Left lung (tissue), 10 donors: ENCODE results near the gene DNAJC1. TPM values are rescaled to one million over a fixed set of nuclear protein-coding genes. Genes with fewer than 3 reads are reported as not detected.

Experiments
- ATAC-seq: fragments of 200-7000 bp; cut with Tn5 transposase; one replicate; pipeline ENCODE4 v1.9.1; 2020; ENCODE audit warnings: moderate library complexity
- DNase-seq, 4 donors: peaks; one replicate each; pipeline ENCODE4 v3.0.0-alpha.2; 2013 to 2020
- H3K27ac ChIP-seq, 2 donors: fragments of 200-600 bp; sonication (generic) in 1 of 2; one replicate each; pipeline versions ENCODE4 v1.5.0 to v1.8.0; 2020 to 2021
- H3K27me3 ChIP-seq, 2 donors: fragments of 200-600 bp; sonication (generic) in 1 of 2; one replicate each; pipeline versions ENCODE4 v1.5.0 to v1.8.0; 2020 to 2021
- H3K36me3 ChIP-seq, 2 donors: fragments of 200-600 bp; sonication (generic) in 1 of 2; one replicate each; pipeline versions ENCODE4 v1.5.0 to v1.8.0; 2020 to 2021
- H3K4me1 ChIP-seq, 2 donors: fragments of 200-600 bp; one replicate each; pipeline ENCODE4 v1.8.0; 2021
- H3K4me3 ChIP-seq, 2 donors: fragments of 200-600 bp; sonication (generic) in 1 of 2; one replicate each; pipeline versions ENCODE4 v1.5.0 to v1.8.0; 2020 to 2021; ENCODE audit warnings: mild to moderate bottlenecking in 1 of 2
- H3K9me3 ChIP-seq, 2 donors: fragments of 200-600 bp; sonication (generic) in 1 of 2; one replicate each; pipeline versions ENCODE4 v1.5.0 to v1.8.0; 2020 to 2021
- intact Hi-C, 2 donors: fragments of 100-400 bp; cut with DNase I; formaldehyde crosslinking; loops; one replicate each; pipeline versions ENCODE4 v1.11.2 to v1.14.2; 2022
- polyA plus RNA-seq, 6 donors: library from polyadenylated mRNA; unstranded; fragments of 120-200 nt; gene quantifications; one replicate each; pipeline ENCODE4 v1.2.1, GENCODE V29; 2013; ENCODE audit not compliant: insufficient read length in 6 of 6
- total RNA-seq, 2 donors: library from RNA; stranded (reverse); fragmentation: NEBNext Ultra II Directional; extraction: Animal tissue kit (Norgen Biotek cat#: 25700); gene quantifications; one replicate each; pipeline ENCODE4 v1.2.1, GENCODE V29; 2021
- TF ChIP-seq, protein P1 (sequence below), 2 donors: fragments of 200-600 bp; sonication (generic) in 1 of 2; IDR thresholded peaks; one replicate each; pipeline versions ENCODE4 v1.5.0 to v1.8.0; 2021; ENCODE audit warnings: antibody characterized with exemption in 2 of 2
- donor health status: DM: no; HTN: yes; CAD: no.
- donor health status: DM: no; HTN: no; CAD: no.

Gene DNAJC1
- total and polyA plus RNA-seq, 8 donors: 29.1 to 40.9 (median 32.9) TPM

GRCh38 chr10:21742740-21743412 is 260.7 kb downstream of the DNAJC1 start:
- ATAC-seq (no peak), DNase-seq (no peak)
- TF ChIP-seq, protein P1, sequence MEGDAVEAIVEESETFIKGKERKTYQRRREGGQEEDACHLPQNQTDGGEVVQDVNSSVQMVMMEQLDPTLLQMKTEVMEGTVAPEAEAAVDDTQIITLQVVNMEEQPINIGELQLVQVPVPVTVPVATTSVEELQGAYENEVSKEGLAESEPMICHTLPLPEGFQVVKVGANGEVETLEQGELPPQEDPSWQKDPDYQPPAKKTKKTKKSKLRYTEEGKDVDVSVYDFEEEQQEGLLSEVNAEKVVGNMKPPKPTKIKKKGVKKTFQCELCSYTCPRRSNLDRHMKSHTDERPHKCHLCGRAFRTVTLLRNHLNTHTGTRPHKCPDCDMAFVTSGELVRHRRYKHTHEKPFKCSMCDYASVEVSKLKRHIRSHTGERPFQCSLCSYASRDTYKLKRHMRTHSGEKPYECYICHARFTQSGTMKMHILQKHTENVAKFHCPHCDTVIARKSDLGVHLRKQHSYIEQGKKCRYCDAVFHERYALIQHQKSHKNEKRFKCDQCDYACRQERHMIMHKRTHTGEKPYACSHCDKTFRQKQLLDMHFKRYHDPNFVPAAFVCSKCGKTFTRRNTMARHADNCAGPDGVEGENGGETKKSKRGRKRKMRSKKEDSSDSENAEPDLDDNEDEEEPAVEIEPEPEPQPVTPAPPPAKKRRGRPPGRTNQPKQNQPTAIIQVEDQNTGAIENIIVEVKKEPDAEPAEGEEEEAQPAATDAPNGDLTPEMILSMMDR (IDR thresholded peaks at IDR 0.05): no peak
- Histone ChIP-seq H3K4me1 (no peaks in the 10 kb centered on the region), H3K27ac (no peak overlapping the region), H3K9me3 (no peaks in the 10 kb centered on the region), H3K27me3 (no peaks in the 10 kb centered on the region), H3K4me3 (no peak overlapping the region), H3K36me3 (peaks cover 0 to 72% of the 10 kb centered on the region in 2 donors)
- intact Hi-C loops: no loop called here

DNA sequence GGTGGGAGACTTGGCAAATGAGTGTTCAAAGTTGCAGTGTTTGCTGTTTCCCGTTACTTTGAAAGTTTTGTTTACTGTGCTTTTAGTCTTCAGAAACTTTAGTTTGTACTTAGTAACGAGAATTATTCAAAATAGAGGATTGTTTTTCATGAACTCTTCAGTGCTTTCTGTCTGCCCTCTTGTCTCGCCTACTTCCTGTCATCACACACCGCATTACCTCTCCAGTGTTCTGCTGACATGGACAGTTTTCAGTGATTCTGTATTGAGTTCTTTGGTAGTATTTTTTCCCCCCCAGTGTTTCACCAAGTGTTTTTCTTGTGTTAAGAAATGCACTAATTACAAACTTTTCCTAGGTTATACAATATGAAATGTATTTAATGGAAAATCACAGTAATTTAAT is 262.5 kb downstream of the DNAJC1 start:
- H3K27me3 ChIP-seq: no peaks in the 10 kb centered on the region
- TF ChIP-seq, protein P1 (IDR thresholded peaks at IDR 0.05): no peak
- H3K4me3 ChIP-seq: no peak overlapping the region
- H3K27ac ChIP-seq: no peak overlapping the region
- DNase-seq: no peak
- intact Hi-C loops: no loop called here
- H3K9me3 ChIP-seq: no peaks in the 10 kb centered on the region
- peaks cover 0 to 84% of the 10 kb centered on the region in 2 donors for H3K36me3 ChIP-seq
- H3K4me1 ChIP-seq: no peaks in the 10 kb centered on the region
- no peak for ATAC-seq

DNA sequence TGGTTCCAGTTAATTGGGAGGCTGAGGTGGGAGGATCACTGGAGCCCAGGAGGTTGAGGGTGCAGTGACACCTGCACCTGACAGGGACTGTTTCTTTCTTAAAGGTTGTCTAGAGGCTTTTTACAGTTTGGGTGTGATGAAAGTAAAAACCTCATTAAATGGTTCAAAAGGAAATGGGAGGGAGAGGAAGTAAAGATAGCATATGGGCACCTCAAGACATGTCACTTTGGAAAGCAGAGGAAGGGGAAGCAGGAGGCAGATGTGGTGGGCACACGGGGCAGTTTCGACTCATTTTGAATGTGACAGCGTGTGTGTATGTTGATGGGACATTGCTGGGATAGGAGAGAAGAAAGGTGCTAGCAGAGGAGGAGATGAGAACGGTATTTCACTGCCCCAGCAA is 266.4 kb downstream of the DNAJC1 start:
- Histone ChIP-seq H3K4me3 (no peak overlapping the region), H3K27me3 (no peaks in the 10 kb centered on the region), H3K36me3 (peaks cover 0 to 78% of the 10 kb centered on the region in 2 donors), H3K27ac (no peak overlapping the region), H3K9me3 (no peaks in the 10 kb centered on the region), H3K4me1 (no peaks in the 10 kb centered on the region)
- intact Hi-C loops: no loop called here
- DNase-seq: no peak
- TF ChIP-seq, protein P1 (IDR thresholded peaks at IDR 0.05): no peak
- no peak for ATAC-seq

DNA sequence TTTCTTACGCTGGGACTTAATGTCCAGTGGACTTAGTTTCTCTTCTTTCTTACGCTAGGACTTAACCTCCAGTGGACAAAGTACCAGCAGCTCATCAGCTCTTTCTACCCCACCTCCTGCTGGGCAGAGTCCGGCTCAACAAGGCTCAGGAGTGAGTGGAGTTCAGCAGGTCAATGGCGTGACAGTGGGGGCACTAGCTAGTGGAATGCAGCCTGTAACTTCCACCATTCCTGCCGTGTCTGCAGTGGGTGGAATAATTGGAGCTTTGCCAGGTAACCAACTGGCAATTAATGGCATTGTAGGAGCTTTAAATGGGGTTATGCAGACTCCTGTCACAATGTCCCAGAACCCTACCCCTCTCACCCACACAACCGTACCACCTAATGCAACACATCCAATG is 269.8 kb downstream of the DNAJC1 start:
- intact Hi-C loops: no loop called here
- H3K27ac ChIP-seq: no peak overlapping the region
- H3K4me3 ChIP-seq: no peak overlapping the region
- no peak for ATAC-seq
- TF ChIP-seq, protein P1 (IDR thresholded peaks at IDR 0.05): no peak
- DNase-seq: no peak
- H3K36me3 ChIP-seq: peaks cover 0 to 67% of the 10 kb centered on the region in 2 donors
- H3K27me3 ChIP-seq: no peaks in the 10 kb centered on the region
- no peaks in the 10 kb centered on the region for H3K4me1 ChIP-seq
- H3K9me3 ChIP-seq: no peaks in the 10 kb centered on the region

- peaks cover 0 to 8% of the 10 kb centered on the region in 2 donors for H3K4me1 ChIP-seq
- H3K9me3 ChIP-seq: no peaks in the 10 kb centered on the region
- DNase-seq: peak in 3 of 4 donors; percentile 55 to 91 (median 79)
- intact Hi-C loops: no loop called here
- peak; percentile 89 for ATAC-seq
- no peak overlapping the region for H3K4me3 ChIP-seq
- H3K36me3 ChIP-seq: peaks cover 0 to 57% of the 10 kb centered on the region in 2 donors
- H3K27ac ChIP-seq: no peak overlapping the region
- TF ChIP-seq, protein P1 (IDR thresholded peaks at IDR 0.05): peak; percentile 63 to 69
- no peaks in the 10 kb centered on the region for H3K27me3 ChIP-seq
These were observed 271.3 kb downstream of the DNAJC1 start for GRCh38 chr10:21732067-21732772.
